SU-DHL-6 (cell line): ENCODE measurements around the gene SCYL1.

Experiments
- CTCF ChIP-seq: fragments of 200-600 bp; sonication (generic); IDR thresholded peaks from one replicate; pipeline ENCODE4 v1.5.1; 2017; ENCODE audit warnings: antibody characterized with exemption, mild to moderate bottlenecking, low read length, moderate library complexity; ENCODE audit not compliant: insufficient read depth, poor library complexity, severe bottlenecking
- EZH2phosphoT487 ChIP-seq: fragments of 200-600 bp; sonication (generic), shearing (Covaris generic); conservative IDR thresholded peaks from 2 replicates; pipeline ENCODE4 v1.6.1; 2018; ENCODE audit warnings: mild to moderate bottlenecking, antibody characterized with exemption, low read length, moderate library complexity, mixed read lengths

- TF ChIP-seq CTCF = no peak
- TF ChIP-seq EZH2phosphoT487 = no peak
These were observed 31.8 kb downstream of the SCYL1 start for GRCh38 chr11:65556470-65557279.
